GM18519 (cell line): ENCODE measurements around the gene MTMR12.
A peak's percentile ranks its signal among the peaks of the same experiment; 100 is the strongest.

Experiments
- ATAC-seq: cut with Tn5 transposase; IDR thresholded peaks from one replicate; pipeline ENCODE4 v1.9.1; 2021; ENCODE audit warnings: mild to moderate bottlenecking, moderate library complexity; ENCODE audit not compliant: unreplicated experiment, low FRiP score

The MTMR12 gene

GRCh38 chr5:32279786-32280185 is 33.0 kb downstream of the MTMR12 start:
- no peak for ATAC-seq

- ATAC-seq = no peak
These were observed 33.5 kb downstream of the MTMR12 start for GRCh38 chr5:32279223-32279622.

- ATAC-seq = no peak
These were observed 34.3 kb downstream of the MTMR12 start for GRCh38 chr5:32278406-32278805.

- ATAC-seq = no peak
These were observed 34.9 kb downstream of the MTMR12 start for GRCh38 chr5:32277798-32278197.

- peak; percentile 32 for ATAC-seq
These were observed 36.4 kb downstream of the MTMR12 start for GRCh38 chr5:32276173-32276853.

GRCh38 chr5:32275396-32275741 is 37.4 kb downstream of the MTMR12 start:
- ATAC-seq = no peak

- no peak for ATAC-seq
These were observed 38.0 kb downstream of the MTMR12 start for GRCh38 chr5:32274548-32275395.

GRCh38 chr5:32273821-32274220 is 38.9 kb downstream of the MTMR12 start:
- no peak for ATAC-seq

GRCh38 chr5:32272746-32273145 is 40.0 kb downstream of the MTMR12 start:
- ATAC-seq = no peak

GRCh38 chr5:32270946-32271345 is 41.8 kb downstream of the MTMR12 start:
- ATAC-seq = no peak

GRCh38 chr5:32270178-32270577 is 42.6 kb downstream of the MTMR12 start:
- no peak for ATAC-seq

GRCh38 chr5:32265902-32266301 is 46.8 kb downstream of the MTMR12 start:
- ATAC-seq = no peak

- ATAC-seq = no peak
These were observed 47.7 kb downstream of the MTMR12 start for GRCh38 chr5:32264957-32265572.

GRCh38 chr5:32263684-32264083 is 49.1 kb downstream of the MTMR12 start:
- ATAC-seq = no peak

GRCh38 chr5:32261198-32261597 is 51.5 kb downstream of the MTMR12 start:
- ATAC-seq = peak; percentile 82

GRCh38 chr5:32259033-32259432 is 53.7 kb downstream of the MTMR12 start:
- no peak for ATAC-seq

GRCh38 chr5:32258424-32258823 is 54.3 kb downstream of the MTMR12 start:
- no peak for ATAC-seq

- ATAC-seq = no peak
These were observed 57.2 kb downstream of the MTMR12 start for GRCh38 chr5:32255540-32255900.

- no peak for ATAC-seq
These were observed 57.7 kb downstream of the MTMR12 start for GRCh38 chr5:32254881-32255539.

- no peak for ATAC-seq
These were observed 60.8 kb downstream of the MTMR12 start for GRCh38 chr5:32251871-32252458.

GRCh38 chr5:32249668-32250067 is 63.1 kb downstream of the MTMR12 start:
- no peak for ATAC-seq
